CD4-positive, alpha-beta T cell (primary cell): ENCODE data around the gene SRRM1. TPM values are rescaled to one million over a fixed set of nuclear protein-coding genes. Genes with fewer than 3 reads are reported as not detected.

ENCODE experiments used
- ATAC-seq: fragments of 200-7000 bp; cut with Tn5 transposase; one replicate; pipeline ENCODE4 v1.10.0; 2022; ENCODE audit warnings: mild to moderate bottlenecking; ENCODE audit not compliant: poor library complexity
- CTCF ChIA-PET: fragments of 350-600 bp; sonication (Branson Sonifier 250); formaldehyde crosslinking; loops from one replicate; lab custom pipeline; 2021; ENCODE audit warnings: antibody characterized with exemption, inconsistent platforms; lab: Charles Lee
- POLR2A ChIA-PET: fragments of 350-600 bp; sonication (Branson Sonifier 250); formaldehyde crosslinking; loops from one replicate; lab custom pipeline; 2021; ENCODE audit warnings: antibody characterized with exemption, inconsistent platforms; lab: Charles Lee
- DNase-seq, 14 experiments: peaks; one replicate each; pipeline ENCODE4 v3.0.0-alpha.2; 2013 to 2020; ENCODE audit warnings: mixed read lengths in 2 of 14
- H3K27ac ChIP-seq, 2 donors: one replicate each; pipeline versions ENCODE4 v1.5.1 to v1.7.0; 2013; ENCODE audit warnings: low read length in 2 of 2, low read depth in 1 of 2, mild to moderate bottlenecking in 1 of 2
- H3K27me3 ChIP-seq, 2 experiments: 1 replicate in 1 of 2; 2 replicates in 1 of 2; pipeline versions ENCODE4 v1.6.1 to v1.7.0; 2013; ENCODE audit warnings: low read length in 2 of 2, control low read depth in 1 of 2, mild to moderate bottlenecking in 1 of 2, moderate library complexity in 1 of 2; ENCODE audit not compliant: insufficient read depth in 2 of 2, control insufficient read depth in 1 of 2
- H3K36me3 ChIP-seq: one replicate; pipeline ENCODE4 v1.6.1; 2013; ENCODE audit warnings: low read length, control low read depth; ENCODE audit not compliant: insufficient read depth
- H3K4me1 ChIP-seq: one replicate; pipeline ENCODE4 v1.6.1; 2013; ENCODE audit warnings: low read length, control low read depth; ENCODE audit not compliant: insufficient read depth
- H3K4me3 ChIP-seq: one replicate; pipeline ENCODE4 v1.5.1; 2013; ENCODE audit warnings: mild to moderate bottlenecking, low read length, moderate library complexity
- H3K9me3 ChIP-seq, 2 experiments: 1 replicate in 1 of 2; 2 replicates in 1 of 2; pipeline versions ENCODE4 v1.6.1 to v1.7.0; 2013; ENCODE audit warnings: low read length in 2 of 2, mild to moderate bottlenecking in 2 of 2, control low read depth in 1 of 2, moderate library complexity in 1 of 2; ENCODE audit not compliant: control insufficient read depth in 1 of 2, insufficient read depth in 1 of 2
- H3K27ac Mint-ChIP-seq: one replicate; pipeline ENCODE4 v1.8.0; 2020; ENCODE audit warnings: mixed read lengths
- H3K27me3 Mint-ChIP-seq: one replicate; pipeline ENCODE4 v1.8.0; 2021; ENCODE audit warnings: mixed read lengths
- H3K36me3 Mint-ChIP-seq: one replicate; pipeline ENCODE4 v1.8.0; 2021; ENCODE audit warnings: low read depth, mixed read lengths
- H3K4me1 Mint-ChIP-seq: one replicate; pipeline ENCODE4 v1.8.0; 2021; ENCODE audit warnings: low read depth, mixed read lengths
- H3K4me3 Mint-ChIP-seq: one replicate; pipeline ENCODE4 v1.8.0; 2020; ENCODE audit warnings: mild to moderate bottlenecking, mixed read lengths
- H3K9me3 Mint-ChIP-seq: one replicate; pipeline ENCODE4 v1.8.0; 2020; ENCODE audit warnings: mixed read lengths
- CTCF ChIP-seq: fragments of 200-600 bp; IDR thresholded peaks from one replicate; pipeline ENCODE4 v1.8.0; 2022; ENCODE audit warnings: antibody characterized with exemption, mild to moderate bottlenecking
- intact Hi-C, 2 experiments: fragments of 100-400 bp; cut with DNase I in 1 of 2; cut with micrococcal nuclease in 1 of 2; formaldehyde crosslinking; loops; one replicate each; pipeline versions ENCODE4 v1.15.1 to v1.9.0; 2023 to 2025; cut with DNase I, micrococcal nuclease
- total RNA-seq, 174 experiments: library from RNA in 2 of 174; stranded (reverse) in 2 of 174; gene quantifications; one replicate each; pipeline ENCODE4 v1.2.3 and lab custom pipeline; 2021 to 2026

Gene SRRM1
- total RNA-seq, 2 experiments from 2014 or later, result 338 to 360 TPM

- ChIA-PET POLR2A (no interaction called here), CTCF (no interaction called here)
- Mint-ChIP-seq H3K4me3 (no peak overlapping the region), H3K27ac (no peak overlapping the region), H3K9me3 (no peaks in the 10 kb centered on the region), H3K36me3 (no peaks in the 10 kb centered on the region), H3K4me1 (no peaks in the 10 kb centered on the region), H3K27me3 (no peaks in the 10 kb centered on the region)
- Histone ChIP-seq H3K4me1 (peaks cover 3% of the 10 kb centered on the region), H3K4me3 (no peak overlapping the region), H3K27me3 (no peaks in the 10 kb centered on the region), H3K27ac (no peak overlapping the region), H3K36me3 (no peaks in the 10 kb centered on the region), H3K9me3 (no peaks in the 10 kb centered on the region)
- intact Hi-C loops, result no loop called here
- TF ChIP-seq CTCF, result no peak
- ATAC-seq (no peak), DNase-seq (no peak)
Observed at GRCh38 chr1:24714859-24715520, 71.9 kb downstream of the SRRM1 start.

GRCh38 chr1:24715658-24716057, 72.6 kb downstream of the SRRM1 start:
- no peak for TF ChIP-seq CTCF
- CTCF ChIA-PET, result no interaction called here
- POLR2A ChIA-PET, result no interaction called here
- no peak overlapping the region for H3K4me3 ChIP-seq
- no peaks in the 10 kb centered on the region for H3K27me3 ChIP-seq
- H3K9me3 Mint-ChIP-seq, result no peaks in the 10 kb centered on the region
- H3K4me1 ChIP-seq, result no peaks in the 10 kb centered on the region
- H3K27ac ChIP-seq, result no peak overlapping the region
- no peak overlapping the region for H3K4me3 Mint-ChIP-seq
- ATAC-seq (no peak), DNase-seq (no peak)
- H3K27me3 Mint-ChIP-seq, result no peaks in the 10 kb centered on the region
- no peaks in the 10 kb centered on the region for H3K36me3 Mint-ChIP-seq
- H3K36me3 ChIP-seq, result no peaks in the 10 kb centered on the region
- H3K4me1 Mint-ChIP-seq, result no peaks in the 10 kb centered on the region
- H3K9me3 ChIP-seq, result no peaks in the 10 kb centered on the region
- H3K27ac Mint-ChIP-seq, result no peak overlapping the region
- intact Hi-C loops, result no loop called here

- no peak for TF ChIP-seq CTCF
- ATAC-seq, result no peak
- Mint-ChIP-seq H3K27ac (no peak overlapping the region), H3K9me3 (no peaks in the 10 kb centered on the region), H3K27me3 (no peaks in the 10 kb centered on the region), H3K4me3 (no peak overlapping the region), H3K36me3 (no peaks in the 10 kb centered on the region), H3K4me1 (peaks cover 9% of the 10 kb centered on the region)
- POLR2A ChIA-PET, result interaction anchor here (0.6 to 1.2 kb wide), 2 partner anchors 12 to 27 kb away, joined by 3 to 4 read pairs; partner anchors contain the start of gene CLIC4
- Histone ChIP-seq H3K4me3 (no peak overlapping the region), H3K4me1 (peaks cover 6% of the 10 kb centered on the region), H3K27me3 (no peaks in the 10 kb centered on the region), H3K36me3 (no peaks in the 10 kb centered on the region), H3K9me3 (no peaks in the 10 kb centered on the region), H3K27ac (no peak overlapping the region)
- no peak for DNase-seq
- intact Hi-C loops, result no loop called here
- CTCF ChIA-PET, result no interaction called here
Observed at GRCh38 chr1:24717887-24718650, 75.0 kb downstream of the SRRM1 start.
